Adrenal gland (tissue), 12 donors: ENCODE measurements around the gene ZNF35. TPM values are rescaled to one million over a fixed set of nuclear protein-coding genes. Genes with fewer than 3 reads are reported as not detected.

Experiments
- DNase-seq, 7 donors: peaks; one replicate each; pipeline ENCODE4 v3.0.0-alpha.2; 2019 to 2020
- H3K27ac ChIP-seq, 5 donors: fragments of 200-600 bp; sonication (generic) in 4 of 5; 1 replicate in 3 of 5; 2 replicates in 2 of 5; pipeline versions ENCODE4 v1.5.1 to v1.8.0; 2016 to 2020; ENCODE audit warnings: mild to moderate bottlenecking in 1 of 5
- H3K27me3 ChIP-seq: fragments of 200-600 bp; 2 replicates; pipeline ENCODE4 v1.8.0; 2021
- H3K36me3 ChIP-seq, 2 donors: fragments of 200-600 bp; replicated peaks in 1 of 2; 1 replicate in 1 of 2; 2 replicates in 1 of 2; pipeline versions ENCODE4 v1.5.1 to v1.8.0; 2018 to 2022
- H3K4me1 ChIP-seq, 2 donors: fragments of 200-600 bp; replicated peaks in 1 of 2; 1 replicate in 1 of 2; 2 replicates in 1 of 2; pipeline versions ENCODE4 v1.5.1 to v1.8.0; 2018 to 2021
- H3K4me3 ChIP-seq, 4 donors: fragments of 200-600 bp; sonication (generic) in 3 of 4; one replicate each; pipeline ENCODE4 v1.5.1; 2016 to 2018
- H3K9me3 ChIP-seq, 3 donors: fragments of 200-600 bp; sonication (generic) in 1 of 3; replicated peaks in 1 of 3; 1 replicate in 2 of 3; 2 replicates in 1 of 3; pipeline versions ENCODE4 v1.5.1 to v1.8.0; 2016 to 2021
- CTCF ChIP-seq, 6 experiments: fragments of 450-650 bp in 4 of 6; fragments of 200-600 bp in 2 of 6; sonication (generic) in 1 of 6; IDR thresholded peaks; 1 replicate in 5 of 6; 2 replicates in 1 of 6; pipeline versions ENCODE4 v1.5.1 to v1.8.0; 2016 to 2021; ENCODE audit warnings: antibody characterized with exemption in 6 of 6, mild to moderate bottlenecking in 2 of 6, moderate library complexity in 1 of 6
- POLR2A ChIP-seq, 2 donors: fragments of 450-650 bp; IDR thresholded peaks; one replicate each; pipeline ENCODE4 v1.6.1; 2017; ENCODE audit warnings: antibody characterized with exemption in 2 of 2, mild to moderate bottlenecking in 2 of 2, moderate library complexity in 1 of 2
- WGBS, 4 donors: extraction: QIAGEN DNeasy Blood & Tissue Kit in 2 of 4; methylation state at CpG; one replicate each; pipeline versions ENCODE4 v1.1.5 to v1.1.7; 2013 to 2017; 5-methylcytosine and 5-hydroxymethylcytosine counted together
- intact Hi-C, 2 donors: fragments of 100-400 bp; cut with DNase I; formaldehyde crosslinking; loops; one replicate each; pipeline versions ENCODE4 v1.14.1 to v1.15.0; 2022 to 2023
- polyA plus RNA-seq, 3 donors: library from polyadenylated mRNA; stranded (reverse); fragments of 200-250 nt in 2 of 3; fragments of 350-450 nt in 1 of 3; fragmentation: Illumina TruSeq in 1 of 3; extraction: RNeasy Lipid Tissue Mini Kit (QIAGEN cat#74804) in 1 of 3; gene quantifications; one replicate each; pipeline ENCODE4 v1.2.3, GENCODE V29; 2013 to 2014
- total RNA-seq, 9 donors: library from RNA; depleted of rRNA in 4 of 9; stranded (reverse); fragments of >200 nt in 4 of 9; fragments of 120-200 nt in 1 of 9; fragmentation: NEBNext Ultra II Directional in 1 of 9; extraction: Animal tissue kit (Norgen Biotek cat#: 25700) in 1 of 9; gene quantifications; one replicate each; pipeline versions ENCODE4 v1.1.0 to v1.2.4, GENCODE V29; 2013 to 2023
- donor health status: healthy with polysubstance abuse.
- donor health status: Bipolar disorder and iron deficiency.
- donor health status: DM: yes; HTN: yes; CAD: no.
- donor health status: DM: no; HTN: no; CAD: no.
- donor health status: DM: no; HTN: no; CAD: no.
- donor health status: DM: yes; HTN: yes; CAD: no.

The ZNF35 gene
- total and polyA plus RNA-seq, 12 donors: 2.8 to 13.7 (median 6.2) TPM

- Histone ChIP-seq H3K27ac (no peak overlapping the region), H3K4me1 (peaks cover 0 to 5% of the 10 kb centered on the region in 2 donors), H3K27me3 (peaks cover 4% of the 10 kb centered on the region), H3K4me3 (no peak overlapping the region), H3K36me3 (no peaks in the 10 kb centered on the region), H3K9me3 (no peaks in the 10 kb centered on the region)
- 50 to 63% (median 60%) methylated on average over 1 of the region's 1 CpG for WGBS, 4 donors
- TF ChIP-seq CTCF (IDR thresholded peaks at IDR 0.05) (no peak), POLR2A (IDR thresholded peaks at IDR 0.05) (no peak)
- no peak for DNase-seq
- intact Hi-C loops: no loop called here
These were observed 39.4 kb downstream of the ZNF35 start for GRCh38 chr3:44687898-44688297.

Other genes starting within 250 kb of the ZNF35 start
- gene ZNF445, start 171.1 kb upstream of the ZNF35 start, total RNA-seq: 10 to 100 TPM in 4 of 9 donors, 1 to 10 TPM in 5; 5.8 to 21.1 (median 10.0) TPM
- 1 to 10 TPM; 2.6 to 6.1 (median 4.7) TPM for gene ZNF445, start 171.1 kb upstream of the ZNF35 start, polyA plus RNA-seq
- gene ZKSCAN7, start 93.5 kb upstream of the ZNF35 start, total RNA-seq: 10 to 100 TPM in 2 of 9 donors, 1 to 10 TPM in 7; 3.7 to 11.2 (median 5.6) TPM
- 1 to 10 TPM; 1.9 to 7.5 (median 3.6) TPM for gene ZKSCAN7, start 93.5 kb upstream of the ZNF35 start, polyA plus RNA-seq
- 10 to 100 TPM in 1 of 9 donors, 1 to 10 TPM in 7, under 1 TPM in 1; 0.83 to 14.4 (median 3.1) TPM for gene ZNF660, start 63.8 kb upstream of the ZNF35 start, total RNA-seq
- gene ZNF660, start 63.8 kb upstream of the ZNF35 start, polyA plus RNA-seq: 1 to 10 TPM; 1.3 to 1.9 (median 1.4) TPM
- 10 to 100 TPM in 8 of 9 donors, 1 to 10 TPM in 1; 7.2 to 23.9 (median 14.2) TPM for gene ZNF197, start 23.7 kb upstream of the ZNF35 start, total RNA-seq
- gene ZNF197, start 23.7 kb upstream of the ZNF35 start, polyA plus RNA-seq: 10 to 100 TPM in 2 of 3 donors, 1 to 10 TPM in 1; 9.4 to 17.5 (median 13.0) TPM
- gene ZNF502, start 63.9 kb downstream of the ZNF35 start, total RNA-seq: 10 to 100 TPM in 1 of 9 donors, 1 to 10 TPM in 8; 2.7 to 10.2 (median 5.6) TPM
- gene ZNF502, start 63.9 kb downstream of the ZNF35 start, polyA plus RNA-seq: 1 to 10 TPM; 4.1 to 9.0 (median 5.6) TPM
- 1 to 10 TPM in 8 of 9 donors, under 1 TPM in 1; 0.06 to 4.6 (median 2.1) TPM for gene ZNF501, start 80.9 kb downstream of the ZNF35 start, total RNA-seq
- gene ZNF501, start 80.9 kb downstream of the ZNF35 start, polyA plus RNA-seq: 1 to 10 TPM in 2 of 3 donors, under 1 TPM in 1; 0.74 to 2.0 (median 1.6) TPM
- gene KIAA1143, start 112.9 kb downstream of the ZNF35 start, total RNA-seq: 10 to 100 TPM; 15.7 to 43.6 (median 26.3) TPM
- gene KIAA1143, start 112.9 kb downstream of the ZNF35 start, polyA plus RNA-seq: 10 to 100 TPM in 1 of 3 donors, 1 to 10 TPM in 2; 6.7 to 55.1 (median 6.7) TPM
- gene KIF15, start 113.1 kb downstream of the ZNF35 start, total RNA-seq: 10 to 100 TPM in 1 of 9 donors, 1 to 10 TPM in 2, under 1 TPM in 6; 0.42 to 10.2 (median 0.69) TPM
- 1 to 10 TPM in 1 of 3 donors, under 1 TPM in 2; 0.20 to 1.6 (median 0.24) TPM for gene KIF15, start 113.1 kb downstream of the ZNF35 start, polyA plus RNA-seq
- 10 to 100 TPM in 8 of 9 donors, 1 to 10 TPM in 1; 7.5 to 41.7 (median 27.9) TPM for gene TMEM42, start 213.2 kb downstream of the ZNF35 start, total RNA-seq
- gene TMEM42, start 213.2 kb downstream of the ZNF35 start, polyA plus RNA-seq: 10 to 100 TPM; 13.0 to 38.6 (median 33.8) TPM
- 1 to 10 TPM in 1 of 9 donors, under 1 TPM in 3, not detected in 5; 0.18 to 2.2 (median 0.23) TPM for gene TGM4, start 225.9 kb downstream of the ZNF35 start, total RNA-seq
- under 1 TPM; 0.10 to 0.24 (median 0.22) TPM for gene TGM4, start 225.9 kb downstream of the ZNF35 start, polyA plus RNA-seq